MM.1S (cell line): ENCODE measurements around the gene TRMT1.

Experiments
- CTCF ChIP-seq: fragments of 300-600 bp; sonication (generic); IDR thresholded peaks from 2 replicates; pipeline ENCODE4 v1.5.1; 2016; ENCODE audit warnings: antibody characterized with exemption, low read length, mixed read lengths
- EZH2 ChIP-seq: fragments of 300-600 bp; sonication (generic); optimal IDR thresholded peaks from 2 replicates; pipeline ENCODE3; 2017; ENCODE audit warnings: low read depth, mild to moderate bottlenecking, antibody characterized with exemption, low read length, mixed read lengths
- EZH2phosphoT487 ChIP-seq: fragments of 300-600 bp; sonication (generic); IDR thresholded peaks from 2 replicates; pipeline ENCODE4 v1.6.1; 2018; ENCODE audit warnings: antibody characterized with exemption, low read length

GRCh38 chr19:13139633-13140311 lies 23.2 kb upstream of the TRMT1 start:
- TF ChIP-seq CTCF, result no peak
- TF ChIP-seq EZH2, result no peak
- no peak for TF ChIP-seq EZH2phosphoT487
